ENCODE measurements around the gene ZBED1. TPM values are rescaled to one million over a fixed set of nuclear protein-coding genes. Genes with fewer than 3 reads are reported as not detected.
A peak's percentile ranks its signal among the peaks of the same experiment; 100 is the strongest.

The ZBED1 gene
- total RNA-seq (10 to 100 TPM; 11.1 to 61.4 (median 31.2) TPM), polyA plus RNA-seq (10 to 100 TPM; 10.9 to 20.2 (median 13.9) TPM)
- long read RNA-seq, donor 1, full-length matches to known transcripts = 4 of 4 reads
- long read RNA-seq, donor 1, partial matches to known transcripts = 0 of 4 reads
- long read RNA-seq, donor 1, other reads (novel, unspliced or antisense) = 0 of 4 reads
- long read RNA-seq, donor 2, full-length matches to known transcripts = 2 of 2 reads
- long read RNA-seq, donor 2, partial matches to known transcripts = 0 of 2 reads
- long read RNA-seq, donor 2, other reads (novel, unspliced or antisense) = 0 of 2 reads
- long read RNA-seq, donor 3, full-length matches to known transcripts = 8 of 8 reads
- long read RNA-seq, donor 3, partial matches to known transcripts = 0 of 8 reads
- long read RNA-seq, donor 3, other reads (novel, unspliced or antisense) = 0 of 8 reads
- long read RNA-seq, donor 4, full-length matches to known transcripts = 1 of 1 reads
- long read RNA-seq, donor 4, partial matches to known transcripts = 0 of 1 reads
- long read RNA-seq, donor 4, other reads (novel, unspliced or antisense) = 0 of 1 reads
- long read RNA-seq, donor 5, full-length matches to known transcripts = 17 of 17 reads
- long read RNA-seq, donor 5, partial matches to known transcripts = 0 of 17 reads
- long read RNA-seq, donor 5, other reads (novel, unspliced or antisense) = 0 of 17 reads
- long read RNA-seq, donor 6, full-length matches to known transcripts = 21 of 21 reads
- long read RNA-seq, donor 6, partial matches to known transcripts = 0 of 21 reads
- long read RNA-seq, donor 6, other reads (novel, unspliced or antisense) = 0 of 21 reads
- long read RNA-seq, donor 7, full-length matches to known transcripts = 5 of 5 reads
- long read RNA-seq, donor 7, partial matches to known transcripts = 0 of 5 reads
- long read RNA-seq, donor 7, other reads (novel, unspliced or antisense) = 0 of 5 reads
- long read RNA-seq, donor 8, full-length matches to known transcripts = 9 of 9 reads
- long read RNA-seq, donor 8, partial matches to known transcripts = 0 of 9 reads
- long read RNA-seq, donor 8, other reads (novel, unspliced or antisense) = 0 of 9 reads
- long read RNA-seq, donor 9, full-length matches to known transcripts = 6 of 6 reads
- long read RNA-seq, donor 9, partial matches to known transcripts = 0 of 6 reads
- long read RNA-seq, donor 9, other reads (novel, unspliced or antisense) = 0 of 6 reads
- long read RNA-seq, donor 10, full-length matches to known transcripts = 2 of 2 reads
- long read RNA-seq, donor 10, partial matches to known transcripts = 0 of 2 reads
- long read RNA-seq, donor 10, other reads (novel, unspliced or antisense) = 0 of 2 reads

DNA sequence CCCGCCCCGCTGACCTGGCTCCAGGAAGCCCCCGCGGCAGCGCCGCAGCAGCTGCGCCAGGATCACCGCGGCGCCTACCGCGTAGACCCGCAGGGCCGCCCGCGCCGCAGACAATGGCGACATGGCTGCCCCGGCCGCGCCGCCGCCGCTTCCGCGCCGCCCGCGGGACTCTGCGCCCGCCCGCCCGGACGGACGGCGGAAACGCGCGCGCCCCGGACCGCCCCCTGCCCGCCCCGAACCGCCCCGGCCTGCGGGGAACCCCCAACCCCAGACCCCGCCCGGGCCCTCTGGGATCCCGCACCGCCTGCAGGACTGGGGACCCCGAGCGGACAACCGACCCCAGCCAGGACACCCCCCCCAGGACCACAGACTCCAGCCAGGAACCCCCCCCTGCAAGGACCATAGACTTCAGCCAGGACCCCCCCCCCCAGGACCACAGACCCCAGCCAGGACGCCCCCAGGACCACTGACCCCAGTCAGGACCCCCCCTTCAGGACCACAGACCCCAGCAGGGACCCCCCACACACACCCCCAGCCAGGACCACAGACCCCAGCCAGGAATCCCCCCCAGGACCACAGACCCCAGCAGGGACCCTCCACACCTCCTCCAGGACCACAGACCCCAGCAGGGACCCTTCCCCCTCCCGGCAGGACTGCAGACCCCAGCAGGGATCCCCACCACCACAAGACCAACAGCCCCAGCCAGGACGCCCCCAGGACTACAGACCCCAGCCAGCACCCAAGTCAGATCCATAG is at the start of gene ZBED1, which contains the start of gene DHRSX:
ZBED1 (minus strand) TSS at position 174 of the 756 bp plus-strand sequence. CDS start 10,257 bp downstream, outside the sequence.
DHRSX (minus strand) TSS at position 174 of the 756 bp plus-strand sequence; CDS start at position 123, 51 bp downstream.
- H3K27me3 ChIP-seq = no peaks in the 10 kb centered on the region
- peak within 1 kb of the TSS; percentile 92 to 97 (median 95) for H3K27ac ChIP-seq
- peak within 1 kb of the TSS; percentile 84 to 97 (median 90) for H3K4me3 ChIP-seq
- intact Hi-C loops (cut with DNase I; ENCODE audit: low total_unique reads) = no loop called here
- 0 to 7% (median 4%) methylated on average over 4 to 57 of the region's 57 CpGs for WGBS, 5 donors
- H3K4me1 ChIP-seq = peaks cover 31 to 42% (median 35%) of the 10 kb centered on the region in 4 donors
- H3K36me3 ChIP-seq = peaks cover 0 to 4% (median 2%) of the 10 kb centered on the region in 4 donors
- H3K9me3 ChIP-seq = no peaks in the 10 kb centered on the region
- DNase-seq = peak; percentile 51 to 82
- TF ChIP-seq CTCF (IDR thresholded peaks at IDR 0.05) (no peak), EP300 (IDR thresholded peaks at IDR 0.05) (no peak)

DNA sequence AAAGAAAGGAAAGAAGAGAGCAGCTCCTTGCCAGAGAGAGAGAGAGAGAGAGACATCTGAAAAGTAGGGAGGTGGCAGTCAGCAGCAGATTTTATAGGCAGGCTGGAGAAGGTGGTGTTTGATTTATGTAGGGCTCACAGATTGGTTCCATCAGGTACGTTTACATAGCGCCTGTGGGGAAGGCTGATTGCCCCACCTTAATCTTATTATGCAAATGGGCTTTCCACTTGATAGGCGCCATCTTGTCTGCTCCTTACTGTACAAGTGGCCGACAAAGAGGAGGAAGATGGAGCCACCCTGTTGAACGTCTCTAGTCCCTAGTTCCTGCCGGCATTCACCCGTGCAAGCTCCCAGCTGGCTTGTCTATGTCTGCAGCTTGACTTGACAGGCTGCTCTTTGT is 49.1 kb upstream of the ZBED1 start:
- H3K27me3 ChIP-seq = peaks cover 0 to 6% (median 0%) of the 10 kb centered on the region in 3 donors
- TF ChIP-seq CTCF (IDR thresholded peaks at IDR 0.05) (no peak), POLR2AphosphoS5 (IDR thresholded peaks at IDR 0.05) (peak in 1 of 3 donors; percentile 36), POLR2A (IDR thresholded peaks at IDR 0.05) (no peak), EP300 (IDR thresholded peaks at IDR 0.05) (no peak)
- no peaks in the 10 kb centered on the region for H3K9me3 ChIP-seq
- no peaks in the 10 kb centered on the region for H3K36me3 ChIP-seq
- no peaks in the 10 kb centered on the region for H3K4me1 ChIP-seq
- intact Hi-C loops (cut with DNase I; ENCODE audit: low total_unique reads) = no loop called here
- H3K27ac ChIP-seq = peak overlapping the region in 1 of 5 donors; percentile 38
- no peak overlapping the region for H3K4me3 ChIP-seq
- DNase-seq = no peak
- 16 to 38% (median 25%) methylated on average over 3 to 7 of the region's 7 CpGs for WGBS, 5 donors

GRCh38 chrX:2548711-2549423 is 48.1 kb upstream of the ZBED1 start:
- H3K9me3 ChIP-seq = no peaks in the 10 kb centered on the region
- TF ChIP-seq POLR2A (IDR thresholded peaks at IDR 0.05) = no peak
- no peak for TF ChIP-seq EP300 (IDR thresholded peaks at IDR 0.05)
- no peak for TF ChIP-seq CTCF (IDR thresholded peaks at IDR 0.05)
- no peak for TF ChIP-seq POLR2AphosphoS5 (IDR thresholded peaks at IDR 0.05)
- DNase-seq = no peak
- H3K27me3 ChIP-seq = peaks cover 0 to 2% (median 0%) of the 10 kb centered on the region in 3 donors
- no peak overlapping the region for H3K4me3 ChIP-seq
- H3K27ac ChIP-seq = no peak overlapping the region
- no peaks in the 10 kb centered on the region for H3K36me3 ChIP-seq
- H3K4me1 ChIP-seq = no peaks in the 10 kb centered on the region
- WGBS, 5 donors = 61 to 66% (median 63%) methylated on average over 11 of the region's 11 CpGs
- intact Hi-C loops (cut with DNase I; ENCODE audit: low total_unique reads) = no loop called here
